HG03460 (cell line): Measurements from ENCODE around the gene TMEM107.
"Not testable (repeated sequence)": the region's sequence is repeated elsewhere in the genome, so short reads cannot be mapped to it uniquely, and the experiment has no call there.

ENCODE experiments used
- ATAC-seq: cut with Tn5 transposase; IDR thresholded peaks from one replicate; pipeline ENCODE4 v1.9.1; 2021; ENCODE audit not compliant: unreplicated experiment

The TMEM107 gene

DNA sequence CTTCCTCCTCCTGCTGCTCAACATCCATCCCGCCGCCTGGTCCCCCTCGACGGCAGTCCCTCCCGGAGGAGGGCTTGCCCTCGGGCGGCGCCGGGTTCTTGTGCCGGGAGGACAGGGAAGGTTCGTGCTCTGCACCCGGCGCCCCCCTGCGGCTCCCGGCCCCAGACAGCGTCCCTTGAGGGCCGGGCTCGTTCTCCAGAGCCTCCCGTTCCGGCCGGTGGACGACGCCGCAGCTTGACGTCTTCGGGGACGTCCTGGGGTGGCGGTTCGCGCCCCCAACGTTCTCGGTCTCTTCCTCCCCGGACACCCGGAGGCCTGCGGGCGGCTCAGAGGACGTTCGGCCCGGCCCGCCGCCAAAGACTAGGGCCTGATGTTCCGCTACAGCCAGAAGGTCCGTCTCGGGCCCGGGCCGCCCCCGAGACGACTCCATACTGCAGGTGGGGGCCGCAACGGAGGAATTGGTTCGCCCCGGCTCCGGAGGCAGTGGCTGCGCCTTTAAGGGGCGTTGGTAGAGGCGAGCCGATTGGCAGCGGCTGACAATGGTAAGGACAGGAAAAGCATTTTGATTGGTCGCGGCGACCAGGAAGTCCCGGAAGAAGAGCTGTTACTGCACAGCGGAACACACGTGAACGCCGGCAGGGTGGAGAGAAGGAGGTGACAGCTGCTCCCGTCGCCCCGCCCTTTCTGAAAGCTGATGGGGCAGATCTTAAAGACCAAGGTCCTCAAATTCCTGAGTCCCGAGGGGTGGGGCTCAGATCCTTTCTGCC is 13.7 kb upstream of the TMEM107 start, which contains the start of gene BORCS6:
Gene BORCS6, minus strand, starts transcription at position 470 of the 767 bp plus-strand sequence. Its CDS starts 40 bp downstream, at position 430.
- peak; percentile 48 for ATAC-seq

DNA sequence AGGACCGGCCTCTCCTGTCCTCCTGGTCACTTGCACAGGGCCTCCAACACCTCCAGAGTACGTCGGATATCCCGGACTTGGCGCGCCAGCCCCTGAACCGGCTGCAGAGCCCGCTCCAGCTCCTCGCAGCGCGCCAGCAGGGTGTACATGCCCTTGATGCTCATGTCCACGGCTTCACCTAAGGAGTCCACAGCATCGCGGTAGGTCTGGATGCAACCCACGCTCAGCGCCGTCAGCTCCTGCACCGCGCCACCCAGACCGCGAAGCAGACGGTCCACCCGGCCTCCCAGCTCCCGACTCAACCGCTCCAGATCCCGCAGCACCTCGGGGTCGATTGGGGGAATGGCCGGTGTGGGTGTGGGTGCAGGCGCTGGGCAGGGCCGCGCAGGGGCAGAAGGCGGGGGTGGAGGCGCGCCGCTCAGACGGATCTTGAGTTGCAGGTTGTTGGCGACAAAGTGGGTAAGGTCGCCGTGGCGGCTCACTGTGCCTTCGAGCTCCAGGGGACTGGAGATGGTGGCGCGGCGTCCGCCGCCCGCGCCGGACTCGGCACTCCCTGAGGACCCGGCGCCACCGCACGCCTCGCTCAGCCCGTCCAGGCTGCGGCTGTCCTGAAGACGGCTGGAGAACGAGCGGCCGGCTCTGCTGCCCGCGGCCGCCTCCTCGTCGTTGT is 13.0 kb upstream of the TMEM107 start:
- ATAC-seq = no peak

DNA sequence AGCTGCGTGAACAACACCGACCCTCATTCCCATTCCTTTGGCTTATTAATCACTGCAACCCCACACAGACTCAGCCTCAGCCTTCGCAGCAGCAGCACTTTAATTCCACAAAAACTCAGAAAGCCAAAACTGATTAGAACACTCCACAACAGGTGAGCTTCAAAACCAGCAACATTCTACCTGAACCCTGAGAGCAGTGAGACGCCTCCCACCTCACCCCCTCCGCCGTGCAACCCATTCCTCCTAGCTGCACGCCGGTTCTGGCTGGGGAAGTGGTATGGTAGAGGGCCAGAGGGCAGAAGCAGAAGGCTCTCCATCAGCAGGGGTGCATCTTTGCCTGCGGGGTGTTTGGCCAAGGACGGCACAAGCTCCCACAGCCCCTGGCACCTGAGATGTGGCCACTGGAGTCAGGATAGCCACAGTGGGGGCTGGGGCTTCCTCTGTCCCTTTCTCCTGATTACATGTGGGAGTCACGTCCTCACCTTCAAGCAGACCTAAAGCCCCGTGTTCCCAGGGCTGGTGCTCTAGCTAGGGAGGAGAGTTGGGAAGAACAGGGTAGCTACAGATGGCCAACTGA is 12.2 kb upstream of the TMEM107 start:
- no peak for ATAC-seq

DNA sequence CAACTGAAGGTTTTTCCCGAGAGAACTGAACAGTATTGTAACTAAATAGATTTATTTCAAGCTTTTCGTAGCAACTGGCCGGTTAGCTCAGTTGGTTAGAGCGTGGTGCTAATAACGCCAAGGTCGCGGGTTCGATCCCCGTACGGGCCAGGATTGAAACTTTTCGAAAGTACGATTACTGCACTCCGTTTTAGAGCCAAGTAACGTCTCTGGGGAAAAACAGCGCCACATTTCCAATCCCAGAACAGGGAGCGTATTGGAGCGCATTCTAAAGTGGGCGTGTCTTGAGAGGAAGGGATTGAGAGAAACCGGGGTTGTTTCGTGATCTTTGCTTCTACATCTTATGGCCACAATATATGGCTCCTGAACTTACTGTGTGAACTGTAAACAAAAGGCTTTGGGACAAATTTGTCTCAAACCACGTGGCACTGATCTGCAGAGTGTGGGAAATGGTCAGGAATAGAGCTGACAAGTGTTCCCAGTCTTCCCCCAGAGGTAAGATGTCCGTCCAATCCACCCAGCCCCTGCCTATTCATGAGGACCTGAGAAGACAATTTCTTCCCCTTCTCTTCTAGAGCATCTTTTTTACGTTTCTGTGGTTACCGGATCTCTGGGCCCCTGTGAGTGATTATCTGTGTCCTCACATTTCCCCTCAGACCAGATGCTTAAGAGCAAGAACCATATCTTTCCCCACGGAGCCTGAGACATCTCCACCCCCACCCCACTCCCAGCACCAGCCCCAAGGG is 11.5 kb upstream of the TMEM107 start:
- no peak for ATAC-seq

DNA sequence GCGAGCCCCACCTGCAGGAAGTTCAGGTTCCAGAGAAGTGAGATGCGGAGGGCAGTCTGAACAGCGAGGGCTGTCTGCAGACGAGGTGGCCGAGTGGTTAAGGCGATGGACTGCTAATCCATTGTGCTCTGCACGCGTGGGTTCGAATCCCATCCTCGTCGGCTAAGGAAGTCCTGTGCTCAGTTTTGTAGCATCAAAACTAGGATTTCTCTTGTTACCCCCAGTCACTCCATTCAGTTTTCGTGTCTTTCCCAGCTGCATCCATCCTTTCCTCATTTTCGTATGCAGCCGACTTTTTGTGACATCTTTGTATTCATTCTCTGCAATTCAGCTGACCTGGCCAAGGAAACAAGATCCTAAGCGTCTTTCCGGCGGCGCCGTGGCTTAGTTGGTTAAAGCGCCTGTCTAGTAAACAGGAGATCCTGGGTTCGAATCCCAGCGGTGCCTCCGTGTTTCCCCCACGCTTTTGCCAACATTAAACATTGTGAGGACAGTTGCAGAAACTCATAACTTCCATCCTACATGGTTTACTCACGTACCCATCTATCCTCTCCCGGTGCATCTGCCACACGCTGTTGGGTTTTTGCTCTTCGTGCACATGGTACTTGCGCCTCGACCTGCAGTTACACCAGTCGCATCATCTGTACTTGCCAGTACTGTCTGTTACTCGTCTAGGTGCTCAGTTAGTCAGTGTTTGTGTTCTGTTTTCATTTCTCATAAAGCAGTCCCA is 10.8 kb upstream of the TMEM107 start:
- no peak for ATAC-seq

DNA sequence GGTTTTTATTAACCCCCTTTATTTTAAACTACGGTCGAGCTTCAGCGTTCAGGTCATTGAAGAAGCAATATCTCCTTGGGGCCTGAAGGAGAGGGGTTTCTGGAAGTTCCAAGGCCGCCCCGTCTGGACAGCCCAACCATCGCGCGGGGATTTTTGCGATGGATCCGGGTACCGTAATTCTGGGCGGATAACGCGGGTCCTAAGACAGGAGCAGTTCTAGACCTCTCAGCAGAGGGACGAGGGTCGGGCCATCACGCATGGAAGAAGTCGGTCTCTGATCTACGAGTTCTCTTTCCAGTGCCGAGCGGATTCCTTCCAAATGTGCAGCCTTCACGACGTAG is 10.2 kb upstream of the TMEM107 start:
- ATAC-seq = no peak

DNA sequence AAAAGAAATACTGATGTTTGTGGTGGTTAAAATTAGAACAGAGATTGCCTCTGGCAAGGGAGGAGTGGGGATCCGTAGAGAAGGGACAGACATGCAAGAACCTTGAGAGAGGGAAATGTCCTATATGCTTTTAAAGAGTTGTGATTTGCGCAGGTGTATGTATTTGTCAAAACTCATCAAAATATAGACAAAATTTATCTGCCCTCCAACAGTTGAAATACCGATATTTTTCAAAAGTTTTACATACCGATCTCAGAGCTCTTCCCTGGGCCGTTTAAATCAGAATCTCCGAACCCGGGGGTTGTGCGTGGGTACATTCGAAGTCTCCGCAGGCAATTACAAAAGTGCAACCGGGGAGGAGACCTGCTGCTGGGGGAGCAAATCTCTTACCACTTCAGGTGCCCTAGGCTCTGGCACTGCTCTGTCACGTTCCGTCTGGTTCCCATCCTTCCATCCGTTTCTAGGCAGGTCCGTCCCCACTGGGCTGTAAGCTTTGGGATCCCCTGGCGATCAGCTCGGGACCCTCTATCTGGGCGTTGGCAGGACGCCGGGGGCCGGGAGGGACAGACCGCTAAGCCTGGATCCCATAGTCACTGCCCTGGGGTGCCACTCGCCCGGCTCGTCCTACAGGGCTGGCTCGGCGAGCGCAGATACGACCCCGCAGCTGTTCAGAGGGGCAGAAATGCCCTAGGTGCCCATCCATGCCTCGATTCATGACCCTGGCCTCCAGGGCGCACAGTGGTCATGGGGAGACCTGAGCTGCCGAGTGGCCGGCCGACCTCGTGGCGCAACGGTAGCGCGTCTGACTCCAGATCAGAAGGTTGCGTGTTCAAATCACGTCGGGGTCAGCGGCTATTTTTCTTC is 9.6 kb upstream of the TMEM107 start:
- ATAC-seq = no peak

DNA sequence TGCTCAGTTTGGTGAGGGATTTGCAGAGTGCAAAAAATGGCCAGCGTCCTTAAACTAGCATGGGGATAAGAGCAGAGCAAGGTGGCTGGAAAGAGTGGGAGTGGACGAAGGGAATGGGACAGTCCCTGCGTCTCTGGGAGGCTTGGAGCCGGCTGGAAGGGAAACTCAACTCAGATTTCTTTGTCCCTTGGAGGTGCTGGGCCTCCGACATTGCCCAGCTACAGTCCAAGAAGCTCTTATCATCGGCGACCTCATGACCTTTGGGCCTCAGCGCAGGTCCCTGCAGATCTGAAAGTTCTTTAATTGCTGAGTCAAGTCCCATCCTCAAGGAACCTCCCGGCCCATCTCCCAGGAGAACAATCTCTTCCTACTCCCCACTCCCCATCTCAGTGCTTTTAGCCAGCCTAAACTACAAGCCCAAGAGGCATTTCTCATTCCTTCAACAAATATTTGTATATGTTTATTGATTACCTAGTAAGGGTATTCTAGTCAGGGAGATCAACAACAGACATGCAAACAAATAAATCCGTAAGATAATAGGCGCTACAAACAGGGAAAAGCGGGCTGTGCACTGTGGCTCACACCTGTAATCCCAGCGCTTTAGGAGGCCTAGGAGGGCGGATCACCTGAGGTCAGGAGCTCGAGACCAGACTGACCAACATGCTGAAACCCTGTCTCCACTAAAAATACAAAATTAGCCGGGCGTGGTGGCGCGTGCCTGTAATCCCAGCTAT is 985 bp upstream of the TMEM107 start:
- ATAC-seq = no peak

DNA sequence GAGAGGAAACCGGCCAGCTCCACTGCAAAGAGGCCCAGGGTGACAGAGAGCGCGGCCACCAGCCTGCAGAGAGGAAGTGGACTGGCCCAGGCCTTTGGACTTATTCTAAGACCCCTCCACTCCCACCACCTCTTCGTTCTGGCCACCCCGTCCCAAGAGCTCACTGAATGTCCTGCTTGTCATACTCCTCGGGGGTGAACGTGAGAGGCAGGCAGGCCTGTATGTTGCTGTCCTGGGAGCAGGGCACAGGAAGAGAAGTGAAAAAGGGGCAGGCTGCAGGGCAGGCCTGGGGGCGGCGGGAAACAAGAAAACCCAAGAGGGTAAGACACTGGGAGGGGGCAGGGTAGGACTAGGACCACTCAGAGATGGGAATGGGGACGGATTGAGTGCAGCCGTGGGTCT is 384 bp downstream of the TMEM107 start:
- ATAC-seq = no peak

DNA sequence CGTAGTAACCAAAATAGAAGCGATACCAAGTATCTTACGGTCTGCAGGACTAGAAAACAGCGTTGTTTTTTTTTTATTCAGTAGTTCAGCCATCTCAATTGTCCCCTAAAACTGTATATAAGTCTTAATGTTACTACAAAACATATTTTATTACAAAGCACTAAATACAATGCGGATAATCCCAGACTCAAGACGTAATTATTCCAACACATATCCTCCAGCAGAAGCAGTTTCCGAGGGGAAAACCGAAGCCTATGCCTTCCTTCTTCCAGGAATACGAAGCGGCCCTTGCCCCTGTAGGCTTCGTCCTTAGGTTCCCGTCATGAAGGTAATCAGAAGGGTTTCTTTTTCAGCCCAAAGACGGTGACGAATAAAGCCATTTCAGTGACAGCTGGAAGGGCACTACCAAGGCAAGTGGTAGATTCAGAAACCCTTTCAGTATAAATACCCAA is 2.3 kb downstream of the TMEM107 start:
- no peak for ATAC-seq

DNA sequence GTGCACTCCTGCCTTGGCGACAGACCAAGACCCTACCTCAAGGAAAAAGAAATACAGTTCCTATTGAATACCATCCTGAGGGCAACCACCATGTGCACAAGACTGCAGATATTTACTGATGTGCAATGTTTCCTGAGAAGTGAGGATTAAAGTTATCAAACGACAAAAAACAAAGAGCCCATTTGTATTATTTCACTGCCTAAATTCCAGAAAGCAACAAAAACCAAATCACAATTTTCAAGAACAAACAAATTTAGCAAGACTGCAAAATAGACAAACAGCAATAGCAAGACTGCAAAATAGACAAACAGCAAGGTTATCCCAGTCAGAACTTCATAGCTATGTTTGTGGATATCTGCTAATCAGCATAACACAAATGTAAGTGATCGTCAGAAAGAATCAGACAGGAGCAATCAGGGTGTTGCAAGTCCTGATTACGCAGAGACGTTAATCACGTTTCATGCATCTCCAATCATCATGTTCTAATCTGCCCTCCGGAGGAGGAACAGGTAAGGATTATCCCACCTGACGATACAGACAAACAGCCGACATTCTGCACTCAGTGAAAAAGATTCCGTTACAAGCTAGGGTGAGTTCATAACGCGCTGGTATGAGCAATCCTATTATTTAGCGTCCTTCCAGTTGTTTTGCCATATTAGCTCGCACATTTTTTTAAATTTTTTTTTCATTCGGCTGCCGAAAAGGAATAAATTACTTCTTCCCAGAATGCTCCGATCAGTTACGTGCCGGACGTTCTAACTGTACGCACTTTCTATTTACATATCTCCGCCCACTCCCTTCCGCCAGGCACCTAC is 2.9 kb downstream of the TMEM107 start:
- peak; percentile 54 for ATAC-seq

DNA sequence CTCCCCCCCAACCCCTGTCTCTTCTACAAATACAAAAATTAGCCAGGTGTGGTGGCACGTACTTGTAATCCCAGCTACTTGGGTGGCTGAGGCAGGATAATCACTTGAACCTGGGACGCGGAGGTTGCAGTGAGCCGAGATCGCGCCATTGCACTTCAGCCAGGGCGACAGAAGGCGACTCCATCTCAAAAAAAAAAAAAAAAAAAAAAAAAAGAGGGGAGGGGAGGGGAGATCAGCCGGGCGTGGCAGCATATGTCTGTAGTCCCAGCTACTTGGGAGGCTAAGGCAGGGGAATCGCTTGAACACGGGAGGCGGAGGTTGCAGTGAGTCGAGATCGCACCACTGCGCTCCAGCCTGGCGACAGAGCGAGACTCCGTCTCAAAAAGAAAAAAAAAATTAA is 6.0 kb downstream of the TMEM107 start:
- ATAC-seq = not testable (repeated sequence)

DNA sequence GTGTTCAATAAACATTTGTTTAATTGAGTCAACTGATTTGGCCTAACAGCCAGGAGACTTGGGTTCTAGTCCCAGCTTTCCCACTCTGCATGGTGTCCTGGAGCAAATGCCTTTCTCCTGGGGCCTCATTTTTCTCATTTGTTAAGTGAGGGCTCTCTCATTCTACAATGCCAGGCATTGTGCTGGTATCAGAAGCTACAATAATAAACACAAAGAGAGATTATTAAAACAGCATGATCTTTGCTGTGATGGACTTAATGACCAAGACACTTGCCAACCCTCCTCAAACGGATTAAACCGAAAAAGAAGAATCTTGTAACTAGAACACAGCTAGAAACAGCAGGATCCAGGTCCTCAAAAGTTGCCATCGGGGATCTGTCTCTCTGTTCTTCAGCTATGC is 8.7 kb downstream of the TMEM107 start:
- no peak for ATAC-seq

DNA sequence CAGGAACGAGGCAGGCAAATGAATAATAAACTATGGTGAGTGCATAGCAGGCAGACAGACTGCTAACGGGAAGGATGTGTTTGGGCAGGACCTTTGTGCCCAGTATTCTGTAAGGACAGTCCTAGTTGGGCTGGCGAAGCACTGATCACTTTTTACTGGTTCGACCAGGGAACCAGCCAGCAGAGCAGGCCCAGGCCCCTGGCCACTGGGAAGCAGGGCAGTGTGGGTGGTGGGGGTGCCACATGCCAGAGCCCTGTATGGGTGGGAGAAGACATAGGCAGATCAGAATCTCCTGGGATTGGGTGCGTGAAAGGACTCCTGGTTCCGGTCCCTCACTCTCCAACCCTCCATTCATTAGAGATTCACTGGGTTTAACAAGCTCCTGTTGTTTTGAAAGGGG is 9.4 kb downstream of the TMEM107 start:
- ATAC-seq = no peak

DNA sequence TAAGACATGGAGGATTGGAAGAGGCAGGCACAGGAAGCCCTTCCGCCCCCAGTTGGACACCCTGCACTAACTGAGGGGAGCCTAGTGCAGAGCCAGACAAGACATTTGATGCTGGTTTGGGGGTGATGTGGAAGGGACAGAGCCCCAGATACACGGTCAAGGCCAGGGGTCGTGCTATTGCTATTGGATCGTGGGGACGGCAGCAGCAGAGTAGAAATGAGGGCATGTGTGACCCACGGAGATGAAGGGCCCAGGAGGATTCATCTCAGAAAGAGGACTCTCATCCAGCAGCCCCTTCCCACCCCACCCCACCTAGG is 11.4 kb downstream of the TMEM107 start:
- no peak for ATAC-seq

DNA sequence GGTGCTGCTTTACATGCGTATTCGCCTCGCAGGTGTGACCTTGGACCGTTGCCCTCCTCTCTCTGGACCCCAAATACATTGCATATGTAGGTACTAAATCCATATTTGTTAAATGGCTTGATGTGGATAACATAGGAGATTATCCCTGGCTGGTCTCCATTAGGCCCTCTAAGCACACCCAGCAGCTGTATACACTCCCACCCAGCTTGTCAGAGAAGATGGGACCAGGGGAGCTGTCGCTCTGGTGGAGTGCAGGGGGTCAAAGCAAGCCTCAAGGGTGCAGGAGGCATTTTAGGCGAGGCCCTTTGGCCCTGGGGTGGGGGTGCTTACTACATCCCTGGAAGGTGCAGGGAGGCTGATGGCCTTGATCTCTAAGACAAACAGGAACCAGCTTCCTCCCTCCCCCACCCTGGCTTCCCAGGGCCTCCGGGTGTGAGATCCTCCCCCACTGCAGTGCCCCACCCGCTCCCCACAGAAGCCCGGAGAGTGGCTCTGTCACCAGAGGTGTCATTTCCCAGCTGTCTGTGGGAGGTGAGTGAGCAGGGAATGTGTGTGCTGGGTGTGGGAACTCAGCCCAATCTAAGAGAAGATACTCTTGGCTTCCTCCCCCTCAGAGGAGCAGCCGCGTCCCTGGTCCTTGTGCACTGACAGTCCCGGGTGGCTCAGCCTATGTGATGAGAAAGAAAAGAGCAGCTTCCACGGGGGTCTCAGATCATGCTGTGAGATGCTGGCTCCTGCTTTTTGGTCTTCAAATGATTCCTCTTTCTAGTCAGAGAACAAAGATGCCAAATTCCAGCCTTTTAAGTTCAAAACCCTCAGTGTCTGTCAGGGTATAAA is 12.0 kb downstream of the TMEM107 start:
- ATAC-seq = no peak
